Activated effector memory CD4-positive, alpha-beta T cell treated with Interleukin-2 at 50 U/mL for 16 hours (primary cell): ENCODE data around the gene MYH10.

Source experiments
- DNase-seq: peaks from one replicate; pipeline ENCODE4 v3.0.0-alpha.2; 2020

Gene MYH10

GRCh38 chr17:8438441-8438840 is 192.1 kb downstream of the MYH10 start:
- no peak for DNase-seq

- no peak for DNase-seq
Observed at GRCh38 chr17:8436844-8437171, 193.7 kb downstream of the MYH10 start.

DNA sequence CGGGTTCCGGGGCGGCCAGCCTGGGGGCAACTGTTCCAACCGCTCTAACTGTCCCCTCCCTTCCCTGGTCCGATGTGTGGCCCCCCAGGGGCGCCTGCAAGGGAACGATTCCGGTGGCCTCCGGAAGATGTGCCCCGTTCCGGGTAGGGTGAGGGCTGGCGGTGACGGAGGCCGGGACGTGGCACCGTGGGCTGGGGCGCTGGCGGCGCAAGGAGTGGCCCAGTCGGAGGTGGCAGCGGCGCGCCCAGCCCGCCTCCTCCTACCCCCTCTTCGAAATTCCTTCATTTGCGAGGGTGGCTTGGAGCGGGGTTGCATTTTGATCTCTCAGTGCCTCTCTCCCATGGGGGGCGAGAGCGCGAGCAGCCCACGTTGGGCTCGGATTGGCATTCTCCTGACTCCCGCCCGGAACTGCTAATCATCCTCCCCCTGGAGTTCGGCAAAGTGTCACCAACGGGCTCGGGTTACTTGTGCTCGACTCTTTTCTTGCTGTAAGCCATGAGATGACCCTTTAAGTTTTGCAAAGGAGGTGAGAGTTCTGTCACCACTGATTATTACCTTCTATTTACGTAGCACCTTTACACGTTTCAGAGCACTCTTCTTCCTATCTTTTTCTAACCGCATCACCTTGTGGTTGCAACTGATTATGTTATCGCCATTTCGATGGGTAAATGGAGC is 194.2 kb downstream of the MYH10 start:
- DNase-seq: peak; percentile 52

GRCh38 chr17:8435245-8436168 is 195.0 kb downstream of the MYH10 start, which contains the start of gene NDEL1:
TSS of gene NDEL1 (plus strand) at chr17:8435884. CDS start at chr17:8444272, 8,388 bp downstream.
- peak; percentile 97 for DNase-seq

DNA sequence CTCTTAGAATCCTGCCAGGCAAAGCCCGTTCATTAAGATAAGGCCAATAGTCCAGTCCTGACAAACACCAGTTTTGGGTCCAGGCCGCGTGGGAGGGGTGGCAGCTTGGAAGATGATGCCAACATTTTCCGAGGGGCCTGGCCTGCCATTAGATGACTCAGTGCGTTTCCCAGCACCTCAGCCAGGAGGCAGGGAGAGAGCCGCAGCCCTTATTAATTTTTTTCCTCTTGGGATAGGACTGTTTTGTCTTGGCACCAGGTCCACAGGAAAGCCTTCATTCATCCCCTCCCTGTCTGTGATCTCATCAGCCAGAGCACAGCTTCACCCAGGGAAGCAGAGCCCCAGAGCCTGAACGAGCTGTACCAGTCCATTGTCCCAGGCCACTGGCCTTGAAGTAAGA is 199.6 kb downstream of the MYH10 start:
- no peak for DNase-seq

- no peak for DNase-seq
Observed at GRCh38 chr17:8426802-8427201, 203.7 kb downstream of the MYH10 start.

GRCh38 chr17:8426094-8426720 is 204.3 kb downstream of the MYH10 start:
- no peak for DNase-seq
